RPMI8226 (cell line): Measurements from ENCODE around the gene MYO1C.

Source experiments
- DNase-seq: peaks from one replicate; pipeline ENCODE4 v3.0.0-alpha.2; 2015

MYO1C gene

DNA sequence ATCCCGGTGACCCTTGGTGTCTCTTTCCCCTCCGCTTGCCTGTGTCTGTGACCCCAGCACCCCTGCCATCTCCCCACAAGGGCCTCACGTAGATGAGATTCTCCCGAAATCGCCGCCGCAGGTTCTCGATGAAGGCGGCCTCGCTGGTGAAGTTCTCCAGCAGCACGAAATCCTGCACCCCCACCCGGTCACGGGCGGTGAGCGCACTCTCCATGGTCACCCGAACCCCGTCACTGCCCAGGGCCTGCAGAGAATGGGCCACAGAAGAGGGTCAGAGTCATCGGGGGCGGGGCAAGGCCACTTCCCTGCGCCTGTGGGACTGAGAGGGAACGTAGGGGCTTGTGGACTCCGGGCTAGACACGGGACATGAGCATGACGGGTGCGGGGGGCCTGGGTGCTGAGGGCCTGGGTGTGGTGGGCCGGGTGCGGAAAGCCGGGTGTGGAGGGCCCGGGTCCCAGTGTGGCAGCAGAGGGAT is 8.4 kb downstream of the MYO1C start:
- no peak for DNase-seq

DNA sequence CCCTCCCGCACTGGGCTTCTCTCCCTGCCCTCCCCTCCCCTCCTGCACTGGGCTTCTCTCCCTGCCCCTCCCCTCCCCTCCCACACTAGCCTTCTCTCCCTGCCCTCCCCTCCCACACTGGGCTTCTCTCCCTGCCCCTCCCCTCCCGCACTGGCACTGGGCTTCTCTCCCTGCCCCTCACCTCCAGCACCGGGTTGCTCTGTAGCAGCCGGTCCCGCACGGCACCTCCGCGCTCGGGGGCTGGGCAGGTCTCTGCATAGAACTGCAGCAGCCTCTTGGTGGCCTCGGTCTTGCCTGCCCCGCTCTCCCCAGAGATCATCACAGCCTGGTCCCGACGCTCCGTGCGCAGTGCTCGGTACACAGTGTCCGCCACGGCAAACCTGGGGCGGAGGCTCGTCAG is 9.8 kb downstream of the MYO1C start:
- DNase-seq: no peak

DNA sequence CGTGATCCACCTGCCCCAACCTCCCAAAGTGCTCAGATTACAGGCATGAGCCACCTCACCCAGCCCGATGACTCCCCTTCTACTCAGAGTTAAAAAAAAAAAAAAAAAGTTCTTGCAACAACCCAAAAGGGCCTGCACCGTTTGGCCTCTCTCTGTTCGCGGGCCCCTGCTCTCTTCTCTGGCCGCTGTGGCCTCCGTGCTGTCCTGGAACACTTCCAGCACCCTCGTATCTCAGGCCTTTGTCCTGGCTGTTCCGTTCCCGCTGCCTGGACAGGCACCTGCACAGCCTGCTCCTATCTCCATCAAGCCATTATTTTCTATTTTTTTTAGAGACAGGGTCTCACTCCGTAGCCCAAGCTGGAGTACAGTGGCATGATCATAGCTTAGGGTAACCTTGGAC is 10.8 kb downstream of the MYO1C start:
- no peak for DNase-seq

DNA sequence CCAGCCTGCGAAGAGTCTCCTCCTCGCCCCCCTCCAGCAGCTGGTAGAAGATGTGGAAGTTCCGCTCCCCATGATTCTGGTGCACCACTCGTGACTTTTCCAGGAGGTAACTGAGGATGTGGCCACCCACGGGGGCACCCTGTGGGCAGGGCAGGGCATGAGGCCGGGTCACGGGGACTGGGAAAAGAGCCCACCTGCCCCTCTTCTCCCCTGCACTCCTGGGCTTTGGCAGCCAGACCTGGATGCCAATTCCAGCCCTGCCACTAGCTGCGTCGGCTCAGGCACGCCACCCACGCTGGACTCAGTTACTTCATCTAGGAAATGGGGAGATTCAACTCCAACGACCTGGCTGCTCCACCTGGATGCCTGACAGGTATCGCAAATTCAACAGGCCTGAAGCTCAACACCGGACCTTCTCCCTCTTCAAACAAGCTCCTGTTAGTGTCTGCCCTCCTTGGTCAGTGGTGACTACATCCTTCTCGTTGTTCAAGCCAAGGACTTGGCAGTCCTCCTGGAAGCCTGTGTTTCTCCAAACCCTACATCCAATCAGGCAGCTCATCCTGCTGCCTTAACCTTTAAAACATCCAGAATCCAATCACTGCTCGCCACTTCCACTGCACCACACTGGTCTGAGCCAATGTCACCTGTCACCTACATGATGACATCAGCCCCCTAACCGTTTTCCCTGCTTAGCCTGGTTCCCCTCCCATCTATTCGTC is 11.6 kb downstream of the MYO1C start:
- no peak for DNase-seq

DNA sequence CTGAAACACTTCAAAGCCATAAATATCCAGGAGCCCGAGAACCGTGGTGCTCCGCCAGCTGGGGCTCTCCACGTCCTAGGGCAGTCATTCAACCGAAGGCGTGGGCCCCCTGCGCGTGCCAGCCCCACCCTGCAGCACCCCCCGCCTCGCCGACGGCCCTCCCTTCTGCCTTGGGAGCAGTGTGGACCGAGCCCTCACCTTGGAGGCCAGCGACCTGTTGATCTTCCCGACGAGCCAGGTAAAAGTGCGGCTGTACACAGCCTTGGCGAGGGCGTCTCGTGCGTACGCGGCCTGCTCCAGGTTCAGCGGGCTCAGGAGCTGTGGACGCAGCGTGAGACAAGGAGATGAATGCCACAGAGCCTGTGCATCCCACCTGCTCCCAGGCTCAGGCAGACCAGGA is 14.1 kb downstream of the MYO1C start:
- no peak for DNase-seq

DNA sequence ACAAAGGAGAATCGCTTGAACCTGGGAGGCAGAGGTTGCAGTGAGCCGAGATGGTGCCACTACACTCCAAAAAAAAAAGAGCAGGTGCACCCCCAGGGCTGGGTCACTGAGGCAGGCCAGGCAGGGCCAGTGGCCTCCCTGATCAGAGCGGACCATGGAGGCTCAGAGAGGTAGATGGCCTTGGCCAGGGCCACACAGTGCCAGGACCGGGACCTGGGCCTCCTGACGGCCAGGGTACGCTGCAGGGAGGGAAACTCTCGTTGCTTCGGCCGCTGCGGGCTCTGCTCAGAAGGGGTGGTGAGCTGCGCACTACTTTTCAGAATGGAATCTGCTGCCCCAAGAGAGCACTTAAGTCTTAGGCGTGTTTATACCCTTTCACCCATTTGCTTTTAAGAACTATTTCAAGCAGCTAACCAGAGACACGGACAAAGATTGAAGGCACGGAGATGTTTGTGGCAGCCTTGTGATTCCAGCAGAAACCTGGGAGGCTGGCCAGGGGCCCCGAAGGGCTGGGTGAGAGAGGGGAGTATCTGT is 17.1 kb downstream of the MYO1C start:
- DNase-seq: no peak

DNA sequence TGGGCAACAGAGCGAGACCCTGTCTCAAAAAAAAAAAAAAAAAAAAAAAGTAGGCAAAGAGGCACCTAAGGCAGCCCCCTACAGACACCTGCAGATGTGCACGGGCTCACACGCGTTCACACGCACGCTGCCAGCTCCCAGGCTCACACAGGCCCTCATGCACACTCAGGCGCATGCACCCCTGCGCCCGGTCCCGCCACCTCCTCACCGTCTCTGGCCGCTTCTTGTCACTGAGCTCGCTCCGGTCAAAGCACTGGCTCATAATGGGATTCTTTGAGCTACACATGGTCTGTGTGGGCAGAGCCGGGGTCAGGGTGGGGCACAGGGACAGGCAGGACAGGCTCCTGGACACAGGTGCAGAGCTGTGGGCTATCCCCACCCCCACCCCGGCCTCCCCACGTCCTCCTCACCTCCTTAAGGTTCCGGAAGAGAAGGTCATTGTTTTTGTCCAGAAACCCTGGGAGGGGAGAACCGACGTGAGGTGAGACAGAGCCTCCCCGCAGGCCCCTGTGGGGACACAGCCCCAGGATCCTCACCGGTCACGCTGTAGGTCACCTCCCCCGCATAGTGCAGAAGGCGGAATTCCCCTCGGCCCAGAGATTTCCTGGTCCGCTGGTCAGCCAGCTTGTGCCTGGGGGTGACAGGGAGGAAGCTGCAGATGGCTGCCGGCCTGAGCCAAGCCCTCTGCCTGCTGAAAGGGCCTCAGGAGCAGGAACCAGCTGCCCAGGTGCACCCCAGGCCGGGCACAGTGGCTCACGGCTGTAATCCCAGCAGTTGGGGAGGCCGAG is 17.9 kb downstream of the MYO1C start:
- DNase-seq: no peak

DNA sequence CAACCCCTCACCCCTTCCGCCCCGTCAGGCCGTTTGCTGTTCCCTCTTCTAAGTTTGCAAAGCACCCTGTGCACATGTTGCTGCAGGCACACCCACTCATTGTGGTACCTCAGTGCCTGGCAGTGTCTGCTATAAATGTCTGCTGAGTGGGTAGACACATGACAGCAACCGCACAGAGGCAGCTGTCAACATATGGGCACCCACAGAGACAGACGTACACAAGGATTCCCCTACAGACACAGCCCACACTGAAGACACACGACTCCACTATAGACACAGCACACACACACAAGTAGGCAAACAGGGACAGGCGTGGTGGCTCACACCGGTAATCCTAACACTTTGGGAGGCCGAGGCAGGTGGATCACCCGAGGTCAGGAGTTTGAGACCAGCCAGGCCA is 18.6 kb downstream of the MYO1C start:
- DNase-seq: no peak

DNA sequence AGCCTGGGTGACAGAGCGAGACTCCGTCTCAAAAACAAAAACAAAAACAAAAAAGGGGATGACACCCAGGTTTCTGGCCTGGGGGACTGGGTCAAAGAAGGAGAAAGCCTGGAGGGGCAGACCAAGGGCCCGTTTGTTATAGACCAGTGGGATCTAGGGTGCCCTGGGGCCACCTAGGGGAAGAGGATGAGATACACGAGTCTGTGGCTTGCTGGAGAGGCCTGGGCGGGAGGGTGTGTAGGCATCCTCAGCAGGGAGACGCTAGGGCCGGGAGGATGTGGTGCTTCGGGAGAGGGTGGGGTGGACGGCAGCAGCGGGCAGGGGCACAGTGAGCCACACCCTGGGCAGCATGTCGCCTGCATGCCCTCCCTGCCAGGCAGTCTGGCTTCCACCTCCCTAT is 19.3 kb downstream of the MYO1C start:
- DNase-seq: no peak

DNA sequence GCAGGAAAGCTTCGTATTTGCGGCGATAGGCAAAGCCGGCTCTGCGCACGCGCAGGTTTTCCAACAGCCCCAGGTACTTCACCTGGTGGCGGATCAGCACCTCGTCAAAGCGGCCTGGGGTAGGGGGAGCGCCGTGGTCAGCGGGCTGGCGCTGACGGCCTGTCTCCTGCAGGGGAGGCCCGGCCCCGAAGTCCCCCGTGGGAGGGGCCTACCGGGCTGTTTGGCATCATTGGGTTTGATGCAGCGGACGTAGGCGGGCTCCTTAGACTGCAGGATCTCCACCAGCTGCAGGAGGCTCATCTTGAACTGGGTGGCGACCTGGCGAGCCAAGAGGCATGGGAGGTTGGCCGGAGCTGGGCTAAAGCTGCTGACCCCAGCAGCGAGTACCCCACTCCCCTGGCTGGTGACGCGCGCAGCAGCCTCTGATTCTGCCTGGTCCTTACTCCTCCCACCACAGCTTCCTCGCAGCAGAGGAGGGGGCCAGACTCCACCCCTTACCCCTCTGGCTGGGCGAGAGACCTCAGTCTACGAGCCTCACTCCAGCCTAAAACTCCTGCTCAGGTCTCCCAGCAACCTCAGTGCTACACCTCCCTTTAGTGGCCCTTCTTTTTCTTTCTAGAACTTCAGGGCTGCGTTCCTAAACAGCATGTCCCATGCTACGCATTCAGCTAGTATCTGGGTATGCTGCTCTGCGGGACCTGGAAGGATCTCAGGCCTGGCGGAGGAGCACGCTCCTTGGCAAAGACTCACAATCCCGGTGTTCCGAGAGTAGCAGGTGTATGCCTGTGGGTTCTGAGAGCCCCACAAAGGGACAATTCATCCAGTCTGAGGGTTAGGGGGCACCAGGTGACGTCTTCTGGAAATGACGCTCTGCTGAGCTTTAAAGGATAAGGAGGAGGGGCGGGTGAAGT is 20.3 kb downstream of the MYO1C start:
- DNase-seq: no peak

DNA sequence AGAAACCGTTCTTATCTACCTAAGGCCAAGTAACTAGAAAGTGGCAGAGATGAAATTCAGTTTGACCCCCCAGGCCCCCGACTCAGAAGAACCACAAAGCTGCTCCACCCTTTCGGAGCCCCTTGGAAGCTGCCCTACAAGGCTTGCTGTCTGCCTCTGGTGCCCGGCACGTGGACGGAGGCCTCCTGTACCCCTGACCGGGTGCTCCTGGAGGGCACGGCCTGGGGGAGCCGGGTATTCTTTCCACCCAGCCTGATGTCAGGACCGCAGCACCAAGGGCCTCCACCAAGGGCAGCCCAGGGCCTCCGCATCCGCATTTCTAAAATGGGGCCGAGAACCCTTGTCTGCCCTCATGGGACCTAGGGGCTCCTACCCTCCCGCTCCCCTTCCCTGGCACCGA is 21.0 kb downstream of the MYO1C start:
- no peak for DNase-seq

DNA sequence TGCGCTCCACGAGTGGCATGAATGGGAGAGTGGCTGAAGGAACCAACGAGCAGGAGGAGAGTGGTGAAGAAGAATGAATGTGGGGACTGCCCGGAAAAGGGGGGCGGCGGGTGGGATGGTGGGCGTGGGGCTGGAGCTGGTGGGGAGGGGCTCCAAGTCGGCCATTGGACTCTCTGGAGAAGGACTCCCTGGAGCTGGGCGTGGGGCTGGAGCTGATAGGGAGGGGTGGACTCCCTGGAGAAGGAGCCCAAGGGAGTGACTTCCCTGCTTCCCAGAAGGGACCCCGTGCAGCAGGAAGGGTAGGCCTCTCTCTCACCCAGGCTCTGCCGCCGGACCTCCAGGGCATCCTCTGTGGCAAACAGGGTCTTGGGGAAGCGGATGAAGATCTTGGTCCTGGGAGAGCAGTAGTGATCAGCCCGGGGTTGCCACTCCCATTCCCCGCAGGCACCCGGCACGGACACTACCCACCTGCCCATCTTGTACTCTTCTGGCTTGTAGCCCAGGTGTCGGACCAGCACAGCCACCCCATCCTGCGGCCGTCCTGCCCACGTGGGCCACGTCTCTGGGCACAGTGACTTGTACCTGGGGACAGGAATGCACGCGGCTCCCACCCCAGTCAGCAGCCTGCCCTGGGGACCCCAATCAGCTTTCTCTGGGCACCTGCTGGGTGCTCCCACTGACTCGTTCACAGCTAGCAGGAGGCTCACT is 21.6 kb downstream of the MYO1C start:
- DNase-seq: no peak

DNA sequence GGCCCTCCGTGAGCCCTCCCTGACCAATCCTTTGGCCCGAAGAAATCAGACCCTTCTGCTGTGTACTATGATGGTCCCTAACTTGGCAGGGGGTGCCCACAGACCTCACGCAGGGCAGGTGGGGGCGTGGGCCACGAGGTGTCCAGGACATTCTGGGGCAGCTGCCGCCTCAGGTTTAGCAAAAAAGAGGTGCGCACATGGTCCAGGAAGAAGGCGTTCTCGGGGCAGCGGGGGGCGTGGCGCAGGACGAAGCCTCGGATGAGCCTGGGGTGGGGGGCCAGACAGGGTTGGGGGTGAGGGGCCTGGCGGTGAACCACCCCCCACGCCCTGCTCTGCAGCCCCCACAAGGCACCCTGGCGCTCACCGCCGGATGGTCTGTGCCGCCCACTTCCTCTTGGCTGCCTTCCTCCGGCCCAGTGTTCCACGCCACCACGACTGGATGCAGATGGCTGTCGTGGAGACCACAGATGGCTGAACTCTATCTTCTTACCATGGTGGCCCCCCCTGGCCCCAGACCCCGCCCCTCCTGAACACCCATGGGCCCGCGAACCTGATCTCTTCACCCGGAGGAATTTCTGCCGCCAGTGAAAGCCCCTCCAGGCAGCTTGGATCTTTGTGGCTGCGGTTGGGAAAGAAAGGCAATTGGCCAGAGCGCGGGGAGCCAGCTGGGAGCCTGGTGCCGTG is 22.3 kb downstream of the MYO1C start:
- DNase-seq: no peak

DNA sequence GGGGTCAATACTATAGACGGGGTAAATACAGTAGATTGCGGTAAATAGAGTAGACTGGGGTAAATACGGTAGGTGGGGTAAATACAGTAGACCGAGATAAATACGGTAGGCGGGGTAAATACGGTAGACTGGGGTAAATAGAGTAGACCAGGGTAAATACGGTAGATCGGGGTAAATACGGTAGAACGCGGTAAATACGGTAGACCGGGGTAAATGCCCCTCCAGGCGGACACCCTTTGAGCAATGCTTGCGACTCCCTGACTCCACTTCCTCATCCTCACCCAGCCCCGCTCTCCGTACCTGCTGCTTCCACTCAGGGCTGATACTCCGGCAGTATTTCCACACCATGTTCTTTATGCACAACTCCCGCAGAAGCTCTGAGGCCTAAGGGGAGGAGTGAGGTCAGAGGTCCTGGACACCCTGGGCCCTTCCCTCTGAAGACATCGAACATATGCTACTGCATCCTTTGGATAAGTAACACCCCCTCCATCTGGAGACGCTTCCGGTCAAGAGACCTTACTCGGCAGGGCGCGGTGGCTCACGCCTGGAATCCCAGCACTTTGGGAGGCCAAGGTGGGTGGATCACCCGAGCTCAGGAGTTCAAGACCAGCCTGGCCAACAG is 23.1 kb downstream of the MYO1C start:
- no peak for DNase-seq

DNA sequence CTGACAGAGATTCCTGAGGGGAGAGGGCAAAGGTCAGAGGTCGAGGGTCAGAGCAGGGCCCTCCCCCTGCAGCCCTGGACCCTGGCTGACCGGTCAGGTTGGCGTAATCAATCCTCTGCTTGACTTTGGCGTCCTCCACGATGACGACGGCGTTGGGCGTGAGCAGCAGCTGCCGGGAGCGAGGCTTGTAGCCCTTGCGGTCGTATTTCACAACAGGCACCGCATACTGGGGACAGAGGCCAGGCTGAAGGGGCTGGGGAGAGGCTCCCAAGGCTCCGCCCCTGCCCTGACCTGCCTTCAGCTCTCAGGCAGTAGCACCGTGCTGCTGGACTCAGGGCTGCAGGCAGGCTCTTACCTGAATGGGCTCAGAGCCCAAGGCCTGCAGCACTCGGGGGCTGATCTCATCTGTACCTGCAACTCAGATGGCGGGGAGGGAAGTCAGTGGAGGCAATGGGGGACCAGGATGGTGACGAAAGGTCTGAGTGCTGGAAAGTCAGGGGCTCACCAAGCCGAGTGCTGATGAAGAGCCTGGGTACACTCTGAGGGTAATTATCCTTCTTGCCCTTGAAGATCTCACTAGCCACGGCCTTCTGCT is 24.5 kb downstream of the MYO1C start:
- no peak for DNase-seq

DNA sequence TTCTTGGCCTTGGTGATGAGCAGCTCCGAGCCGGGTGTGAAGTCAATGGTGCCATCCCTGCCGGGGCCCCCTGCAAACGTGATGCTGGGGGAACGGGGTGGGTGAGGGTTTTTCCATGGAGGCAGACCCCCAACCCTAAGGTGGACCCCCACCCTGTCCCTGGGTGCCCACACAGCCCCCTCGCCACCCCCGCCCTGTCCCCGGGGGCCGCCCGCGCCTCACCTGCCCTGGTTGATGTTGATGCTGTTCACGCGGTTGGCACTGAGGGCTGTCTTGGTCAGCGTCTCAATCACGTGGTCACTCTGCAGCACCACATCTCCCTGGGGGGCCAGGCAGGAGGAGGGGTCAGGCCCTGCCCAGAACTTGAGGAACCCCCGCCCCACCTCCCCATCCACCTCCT is 25.2 kb downstream of the MYO1C start:
- DNase-seq: no peak

DNA sequence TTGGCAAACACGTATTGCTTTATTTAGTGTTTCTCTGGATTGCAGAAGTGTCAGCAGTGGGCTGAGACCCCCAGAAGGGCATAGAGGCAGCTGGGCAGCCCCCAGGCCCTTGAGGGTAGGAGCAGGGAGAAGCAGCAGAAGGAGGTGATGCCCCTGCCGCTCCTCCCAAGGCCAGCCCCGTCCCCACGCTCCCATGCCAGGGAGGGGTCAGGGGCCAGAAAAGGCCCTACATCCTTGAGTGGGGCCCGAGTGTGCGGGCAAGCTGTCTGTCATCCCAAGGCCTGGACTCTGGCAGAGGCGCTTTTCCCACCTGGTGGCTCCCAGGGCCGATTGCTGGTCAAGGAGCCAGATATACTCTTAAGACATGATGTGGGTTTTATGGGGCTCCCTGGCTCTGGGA is 28.3 kb downstream of the MYO1C start:
- no peak for DNase-seq

DNA sequence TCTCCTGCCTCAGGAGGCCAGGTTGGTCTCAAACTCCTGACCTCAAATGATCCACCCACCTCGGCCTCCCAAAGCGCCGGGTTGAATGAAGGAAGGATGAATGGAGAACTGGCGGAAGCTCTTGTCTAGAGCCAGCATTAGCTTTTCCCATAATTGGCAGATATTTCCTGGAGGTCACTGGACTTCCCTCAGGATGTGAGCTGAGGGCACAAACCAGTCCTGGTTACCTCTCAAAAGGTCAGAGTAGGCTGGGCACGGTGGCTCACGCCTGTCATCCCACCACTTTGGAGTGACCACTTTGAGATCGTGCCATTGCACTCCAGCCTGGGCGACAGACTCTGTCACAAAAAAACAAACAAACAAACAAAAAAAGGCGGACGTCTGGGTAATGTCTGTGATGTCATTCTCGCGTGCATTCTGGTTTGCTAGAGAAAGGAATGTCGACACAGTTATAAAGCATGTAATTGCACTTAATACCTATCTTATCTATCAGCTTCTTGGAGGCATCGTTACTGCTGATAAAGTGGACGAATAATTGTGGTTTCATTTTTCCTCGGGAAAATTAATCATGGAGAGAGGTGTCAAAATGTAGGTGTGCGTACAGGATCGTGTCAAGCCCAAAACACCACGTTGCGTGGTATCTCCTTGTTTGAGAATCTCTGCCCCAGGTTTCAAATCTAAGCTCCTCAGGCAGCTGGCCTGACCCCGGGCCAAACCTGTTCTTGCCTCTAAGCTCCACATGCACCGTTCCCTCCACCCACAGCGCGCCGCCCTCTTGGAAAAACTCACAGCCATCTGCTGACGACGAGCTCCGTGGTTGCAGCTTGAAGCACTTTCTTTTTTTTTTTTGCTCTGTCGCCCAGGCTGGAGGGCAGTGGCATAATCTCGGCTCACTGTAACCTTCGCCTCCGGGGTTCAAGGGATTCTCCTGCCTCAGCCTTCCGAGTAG is 30.0 kb downstream of the MYO1C start:
- DNase-seq: peak; percentile 4

DNA sequence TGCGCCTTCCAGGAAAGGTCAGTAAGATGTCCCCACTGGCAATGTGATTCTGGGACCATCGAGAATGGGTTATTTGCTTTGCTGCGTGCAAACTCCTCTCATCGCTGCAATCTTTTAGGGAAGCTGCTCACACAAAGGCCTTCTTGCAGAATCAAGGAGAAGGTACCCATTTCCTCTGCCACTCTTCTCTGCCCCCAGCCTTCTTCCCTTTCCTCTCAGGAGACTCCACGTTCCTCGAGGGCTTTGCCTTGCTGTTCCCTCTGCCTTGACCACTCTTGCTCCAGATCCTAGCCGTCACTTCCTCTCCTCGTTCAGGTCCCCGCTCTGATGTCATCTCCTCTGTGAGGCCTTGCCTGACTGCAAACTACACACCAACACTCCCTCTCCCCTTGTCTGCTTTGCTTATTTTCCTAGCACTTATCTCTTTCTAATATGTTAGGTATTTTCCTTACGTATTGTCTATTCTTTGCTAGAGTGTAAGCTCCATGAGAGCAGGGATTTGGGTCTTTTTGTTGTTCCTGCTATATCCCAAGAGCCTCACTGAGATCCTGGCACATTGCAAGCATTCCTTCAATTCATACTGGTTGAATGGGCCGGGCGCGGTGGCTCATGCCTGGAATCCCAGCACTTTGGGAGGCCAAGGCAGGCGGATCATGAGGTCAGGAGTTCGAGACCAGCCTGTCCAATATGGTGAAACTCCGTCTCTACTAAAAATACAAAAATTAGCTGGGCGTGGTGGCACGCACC is 31.1 kb downstream of the MYO1C start:
- DNase-seq: no peak
